ENCODE measurements around the gene ACTR1B.

Gene ACTR1B

GRCh38 chr2:97671526-97671925 is 7.7 kb upstream of the ACTR1B start:
- TF ChIP-seq CTCF (IDR thresholded peaks at IDR 0.05; ENCODE audit: control extremely low read depth, extremely low read depth, low read depth, missing control alignments): no peak
- ChIA-PET POLR2A (no interaction called here), CTCF (interaction anchor here (3.1 kb wide), 1 partner anchor 26 kb away, joined by 19 read pairs; no protein-coding TSS in a partner anchor)
- no peak for DNase-seq (ENCODE audit: extremely low spot score)

GRCh38 chr2:97670471-97670870 is 6.6 kb upstream of the ACTR1B start:
- no peak for TF ChIP-seq CTCF (IDR thresholded peaks at IDR 0.05; ENCODE audit: control extremely low read depth, extremely low read depth, low read depth, missing control alignments)
- DNase-seq (ENCODE audit: extremely low spot score): no peak
- CTCF ChIA-PET: interaction anchor here (1.0 to 1.5 kb wide), 5 partner anchors 8 to 80 kb away, joined by 3 to 6 read pairs (median 5); no protein-coding TSS in a partner anchor
- POLR2A ChIA-PET: interaction anchor here (0.8 kb wide), 1 partner anchor 25 kb away, joined by 6 read pairs; the partner anchor contains the start of gene COX5B

- TF ChIP-seq CTCF (IDR thresholded peaks at IDR 0.05; ENCODE audit: control extremely low read depth, extremely low read depth, low read depth, missing control alignments): no peak
- CTCF ChIA-PET: interaction anchor here (1.3 to 1.5 kb wide), 3 partner anchors 27 to 79 kb away, joined by 5 to 6 read pairs (median 5); no protein-coding TSS in a partner anchor
- POLR2A ChIA-PET: interaction anchor here (0.8 kb wide), 1 partner anchor 24 kb away, joined by 6 read pairs; the partner anchor contains the start of gene COX5B
- DNase-seq (ENCODE audit: extremely low spot score): no peak
These were observed 5.6 kb upstream of the ACTR1B start, which contains the start of gene C2orf92 for GRCh38 chr2:97669448-97669847. Gene C2orf92 (plus strand): TSS chr2:97669713. CDS start chr2:97669789, 76 bp downstream.

- POLR2A ChIA-PET: interaction anchor here (1.0 to 3.3 kb wide), 3 partner anchors 12 to 802 kb away, joined by 4 to 29 read pairs (median 14); partner anchors contain the start of gene COX5B
- no peak for TF ChIP-seq CTCF (IDR thresholded peaks at IDR 0.05; ENCODE audit: control extremely low read depth, extremely low read depth, low read depth, missing control alignments)
- CTCF ChIA-PET: interaction anchor here (1.0 to 7.1 kb wide), 9 partner anchors 8 to 74 kb away, joined by 3 to 71 read pairs (median 9); partner anchors contain the start of gene COX5B
- DNase-seq (ENCODE audit: extremely low spot score): no peak
These were observed 759 bp upstream of the ACTR1B start for GRCh38 chr2:97664636-97664970.

- CTCF ChIA-PET: interaction anchor here (0.7 to 7.1 kb wide), 9 partner anchors 10 to 73 kb away, joined by 3 to 71 read pairs (median 9); partner anchors contain the start of gene COX5B
- TF ChIP-seq CTCF (IDR thresholded peaks at IDR 0.05; ENCODE audit: control extremely low read depth, extremely low read depth, low read depth, missing control alignments): no peak
- POLR2A ChIA-PET: interaction anchor here (1.0 to 3.3 kb wide), 5 partner anchors 10 to 803 kb away, joined by 4 to 29 read pairs (median 7); partner anchors contain the start of gene COX5B
- no peak for DNase-seq (ENCODE audit: extremely low spot score)
These were observed 250 bp downstream of the ACTR1B start for GRCh38 chr2:97663626-97663961.

GRCh38 chr2:97662895-97663625 is 784 bp downstream of the ACTR1B start:
- ChIA-PET POLR2A (interaction anchor here (0.6 to 3.3 kb wide), 6 partner anchors 10 to 321 kb away, joined by 3 to 29 read pairs (median 6); partner anchors contain the start of gene COX5B), CTCF (interaction anchor here (0.7 to 7.1 kb wide), 9 partner anchors 8 to 72 kb away, joined by 3 to 71 read pairs (median 4); partner anchors contain the start of gene COX5B)
- peak; percentile 81 for DNase-seq (ENCODE audit: extremely low spot score)
- TF ChIP-seq CTCF (IDR thresholded peaks at IDR 0.05; ENCODE audit: control extremely low read depth, extremely low read depth, low read depth, missing control alignments): no peak

Measured in GM10248 (cell line).